Rectal smooth muscle tissue (tissue), 1 donor: ENCODE measurements around the gene RS1.

Source experiments
- H3K27ac ChIP-seq: one replicate; pipeline ENCODE4 v1.7.0; 2013; ENCODE audit warnings: low read depth, low read length, inconsistent platforms
- H3K27me3 ChIP-seq: one replicate; pipeline ENCODE4 v1.7.0; 2013; ENCODE audit warnings: low read length; ENCODE audit not compliant: control insufficient read depth, insufficient read depth
- H3K36me3 ChIP-seq: one replicate; pipeline ENCODE4 v1.7.0; 2013; ENCODE audit warnings: low read length; ENCODE audit not compliant: control insufficient read depth, insufficient read depth
- H3K4me1 ChIP-seq: one replicate; pipeline ENCODE4 v1.7.0; 2013; ENCODE audit warnings: low read length; ENCODE audit not compliant: control insufficient read depth, insufficient read depth
- H3K4me3 ChIP-seq: one replicate; pipeline ENCODE4 v1.7.0; 2013; ENCODE audit warnings: low read length
- H3K9ac ChIP-seq: one replicate; pipeline ENCODE4 v1.7.0; 2013; ENCODE audit warnings: low read length

The RS1 gene

GRCh38 chrX:18619288-18619687 lies 52.6 kb downstream of the RS1 start:
- no peak overlapping the region for H3K9ac ChIP-seq

DNA sequence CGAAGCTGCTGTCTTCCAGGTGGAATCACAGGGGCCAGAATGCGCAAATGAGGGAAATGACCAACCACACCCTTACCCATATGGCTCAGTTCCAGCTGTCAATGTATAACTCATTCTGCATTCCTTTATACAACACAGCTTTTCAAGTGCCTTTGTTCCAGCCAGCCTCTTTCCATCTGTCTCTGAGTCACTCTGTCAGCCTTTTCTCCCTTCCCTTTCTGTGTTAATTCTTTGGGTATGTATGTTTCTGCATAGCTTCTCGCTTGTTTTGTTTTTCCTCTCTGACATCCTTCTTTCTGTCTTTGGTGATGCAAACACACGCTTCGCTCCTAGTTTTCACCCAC lies 54.5 kb downstream of the RS1 start:
- Histone ChIP-seq H3K36me3 (no peaks in the 10 kb centered on the region), H3K4me1 (no peaks in the 10 kb centered on the region), H3K9ac (no peak overlapping the region), H3K4me3 (no peak overlapping the region), H3K27ac (no peak overlapping the region), H3K27me3 (no peaks in the 10 kb centered on the region)

More at GRCh38 chrX:18619288-18619687, 52.6 kb downstream of the RS1 start:
- H3K4me3 ChIP-seq, result no peak overlapping the region
- no peaks in the 10 kb centered on the region for H3K36me3 ChIP-seq
- H3K27me3 ChIP-seq, result no peaks in the 10 kb centered on the region
- no peak overlapping the region for H3K27ac ChIP-seq
- H3K4me1 ChIP-seq, result no peaks in the 10 kb centered on the region

DNA sequence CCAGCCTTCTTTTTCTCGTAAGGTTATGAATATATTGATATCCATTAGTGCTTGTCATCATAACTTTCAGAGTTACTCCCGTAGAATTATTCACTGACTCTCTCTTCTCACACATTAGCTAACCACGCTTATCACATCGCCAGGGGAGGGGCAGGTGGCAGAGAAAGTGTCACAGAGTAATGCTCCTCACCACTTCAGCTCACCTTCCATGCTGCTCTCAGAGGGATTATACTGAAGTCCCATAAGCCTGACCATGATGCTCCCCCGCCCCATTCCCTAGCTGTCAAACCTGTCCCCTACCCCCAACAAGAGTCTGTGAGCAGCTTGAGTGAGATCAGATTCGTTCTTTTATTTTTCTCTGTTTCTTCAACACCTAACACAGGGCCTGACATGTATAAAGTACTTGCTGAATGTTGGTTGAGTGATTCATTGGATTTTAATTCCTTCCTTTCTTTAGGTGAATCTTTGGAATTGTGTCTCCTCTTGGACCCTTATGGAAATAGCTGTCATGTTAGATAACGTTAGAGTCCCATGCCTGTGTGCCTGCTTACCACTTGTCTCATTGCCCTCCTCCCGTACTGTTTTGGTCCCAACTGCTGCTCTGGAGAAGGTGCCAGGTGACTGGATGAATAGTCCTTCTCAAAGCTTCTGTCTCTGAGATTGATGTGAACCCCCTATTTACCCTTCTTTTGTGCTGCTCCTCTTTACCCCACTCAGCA lies 55.1 kb downstream of the RS1 start:
- Histone ChIP-seq H3K27ac (no peak overlapping the region), H3K4me1 (no peaks in the 10 kb centered on the region), H3K36me3 (no peaks in the 10 kb centered on the region), H3K4me3 (no peak overlapping the region), H3K27me3 (no peaks in the 10 kb centered on the region), H3K9ac (no peak overlapping the region)

DNA sequence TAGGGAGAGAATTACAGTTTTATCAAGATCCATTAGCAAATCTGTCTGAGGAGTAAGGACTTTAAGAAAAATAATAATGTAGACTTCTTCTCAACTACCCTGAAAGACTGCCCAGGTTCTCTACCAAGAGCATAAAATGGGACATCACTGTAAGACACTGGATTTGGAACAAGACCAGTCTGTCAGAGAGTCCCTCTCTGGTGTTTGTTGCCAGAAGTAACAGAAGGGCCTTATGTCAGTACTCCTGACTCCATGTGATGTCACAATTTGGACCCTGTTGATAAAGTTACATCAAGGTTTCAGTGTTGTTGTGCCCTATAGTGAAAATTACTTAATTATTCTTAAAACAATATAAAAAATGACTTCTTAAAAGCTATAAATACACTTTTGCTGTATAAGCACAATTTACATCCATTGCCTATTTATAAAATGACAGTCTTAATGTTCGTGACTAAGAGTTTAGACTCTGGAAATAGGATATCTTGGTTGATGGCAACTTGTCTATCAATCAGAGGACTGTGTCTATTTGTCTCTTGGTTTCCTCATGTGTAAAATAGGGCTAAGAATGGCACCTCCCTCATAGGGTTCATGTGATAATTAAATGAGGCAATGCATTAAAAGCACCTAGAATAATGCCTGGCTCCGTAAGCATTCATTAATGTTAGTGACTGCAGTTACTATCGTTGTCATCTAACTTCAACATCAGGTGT lies 57.8 kb downstream of the RS1 start:
- H3K4me1 ChIP-seq, result no peaks in the 10 kb centered on the region
- H3K9ac ChIP-seq, result no peak overlapping the region
- H3K27ac ChIP-seq, result no peak overlapping the region
- H3K27me3 ChIP-seq, result no peaks in the 10 kb centered on the region
- H3K4me3 ChIP-seq, result no peak overlapping the region
- no peaks in the 10 kb centered on the region for H3K36me3 ChIP-seq

GRCh38 chrX:18607966-18608365 lies 63.9 kb downstream of the RS1 start:
- no peak overlapping the region for H3K27ac ChIP-seq
- no peaks in the 10 kb centered on the region for H3K36me3 ChIP-seq
- no peak overlapping the region for H3K9ac ChIP-seq
- no peaks in the 10 kb centered on the region for H3K4me1 ChIP-seq
- no peak overlapping the region for H3K4me3 ChIP-seq
- H3K27me3 ChIP-seq, result no peaks in the 10 kb centered on the region

DNA sequence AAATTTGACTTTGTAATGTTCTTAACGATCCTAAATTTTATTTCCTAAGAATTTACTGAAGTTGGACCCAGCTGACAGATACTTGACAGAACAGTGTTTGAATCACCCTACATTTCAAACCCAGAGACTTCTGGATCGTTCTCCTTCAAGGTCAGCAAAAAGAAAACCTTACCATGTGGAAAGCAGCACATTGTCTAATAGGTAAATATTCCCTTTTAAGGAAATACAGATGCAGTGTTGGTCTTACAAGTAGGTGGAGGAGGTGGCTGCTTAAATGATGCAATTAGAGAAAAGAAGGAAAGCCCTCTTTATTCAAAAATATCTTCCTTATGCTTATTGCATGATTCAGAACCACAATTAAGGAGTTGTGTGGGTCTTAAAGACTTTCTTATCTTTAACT lies 73.5 kb downstream of the RS1 start:
- no peak overlapping the region for H3K4me3 ChIP-seq
- H3K4me1 ChIP-seq, result no peaks in the 10 kb centered on the region
- no peaks in the 10 kb centered on the region for H3K36me3 ChIP-seq
- no peak overlapping the region for H3K27ac ChIP-seq
- no peak overlapping the region for H3K9ac ChIP-seq
- H3K27me3 ChIP-seq, result no peaks in the 10 kb centered on the region

GRCh38 chrX:18596096-18596495 lies 75.8 kb downstream of the RS1 start:
- H3K9ac ChIP-seq, result no peak overlapping the region
- no peaks in the 10 kb centered on the region for H3K36me3 ChIP-seq
- no peaks in the 10 kb centered on the region for H3K27me3 ChIP-seq
- H3K4me1 ChIP-seq, result no peaks in the 10 kb centered on the region
- H3K4me3 ChIP-seq, result no peak overlapping the region
- no peak overlapping the region for H3K27ac ChIP-seq

DNA sequence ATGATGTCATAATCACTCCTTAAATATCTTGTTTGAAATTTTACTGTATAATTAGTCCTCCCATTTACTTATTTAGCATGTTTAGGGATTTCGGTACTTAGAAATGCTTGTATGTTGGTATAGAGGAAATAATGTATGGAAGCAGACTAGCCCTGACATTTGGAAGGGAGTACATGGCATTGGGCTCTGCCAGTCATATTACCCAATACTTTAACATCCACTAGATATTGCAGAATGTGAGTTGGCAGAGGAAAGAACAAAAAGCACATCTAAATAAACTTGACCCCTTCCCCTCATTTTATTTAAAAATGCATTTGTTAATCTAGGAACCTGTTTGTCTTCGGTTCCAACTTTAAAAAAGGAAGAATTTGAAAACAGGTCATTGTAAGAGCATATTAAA lies 77.8 kb downstream of the RS1 start:
- Histone ChIP-seq H3K4me3 (no peak overlapping the region), H3K27me3 (no peaks in the 10 kb centered on the region), H3K36me3 (no peaks in the 10 kb centered on the region), H3K9ac (no peak overlapping the region), H3K4me1 (no peaks in the 10 kb centered on the region), H3K27ac (no peak overlapping the region)

DNA sequence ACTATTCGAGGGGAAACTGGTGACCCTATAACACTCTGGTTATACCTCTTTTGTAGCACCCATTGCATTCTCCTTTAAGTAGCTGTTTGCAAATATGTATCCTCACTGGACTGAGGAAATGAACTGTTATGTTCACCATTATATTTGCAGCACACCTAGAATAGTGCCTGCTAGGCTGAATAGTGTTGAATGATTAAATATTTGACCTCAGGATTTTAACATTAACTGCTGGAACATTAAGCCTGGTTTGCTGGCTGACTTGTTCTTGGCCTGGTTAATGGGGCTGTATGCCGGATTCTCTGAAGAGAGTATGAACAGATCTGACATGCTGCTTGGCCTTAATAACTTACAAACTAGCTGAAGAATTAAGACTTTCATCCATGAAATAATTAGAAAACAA lies 80.1 kb downstream of the RS1 start:
- H3K27ac ChIP-seq, result no peak overlapping the region

More for the DNA sequence above, 80.1 kb downstream of the RS1 start:
- Histone ChIP-seq H3K4me3 (no peak overlapping the region), H3K27me3 (no peaks in the 10 kb centered on the region), H3K36me3 (no peaks in the 10 kb centered on the region), H3K4me1 (no peaks in the 10 kb centered on the region), H3K9ac (no peak overlapping the region)
